DMS114 treated with DMSO at 0.1 percent for 48 hours (cell line): ENCODE measurements around the gene CDCA4.

ENCODE experiments used
- DNase-seq: peaks from one replicate; lab custom pipeline; 2025; ENCODE audit not compliant: unreplicated experiment; lab: John Stamatoyannopoulos, UW

Gene CDCA4

DNA sequence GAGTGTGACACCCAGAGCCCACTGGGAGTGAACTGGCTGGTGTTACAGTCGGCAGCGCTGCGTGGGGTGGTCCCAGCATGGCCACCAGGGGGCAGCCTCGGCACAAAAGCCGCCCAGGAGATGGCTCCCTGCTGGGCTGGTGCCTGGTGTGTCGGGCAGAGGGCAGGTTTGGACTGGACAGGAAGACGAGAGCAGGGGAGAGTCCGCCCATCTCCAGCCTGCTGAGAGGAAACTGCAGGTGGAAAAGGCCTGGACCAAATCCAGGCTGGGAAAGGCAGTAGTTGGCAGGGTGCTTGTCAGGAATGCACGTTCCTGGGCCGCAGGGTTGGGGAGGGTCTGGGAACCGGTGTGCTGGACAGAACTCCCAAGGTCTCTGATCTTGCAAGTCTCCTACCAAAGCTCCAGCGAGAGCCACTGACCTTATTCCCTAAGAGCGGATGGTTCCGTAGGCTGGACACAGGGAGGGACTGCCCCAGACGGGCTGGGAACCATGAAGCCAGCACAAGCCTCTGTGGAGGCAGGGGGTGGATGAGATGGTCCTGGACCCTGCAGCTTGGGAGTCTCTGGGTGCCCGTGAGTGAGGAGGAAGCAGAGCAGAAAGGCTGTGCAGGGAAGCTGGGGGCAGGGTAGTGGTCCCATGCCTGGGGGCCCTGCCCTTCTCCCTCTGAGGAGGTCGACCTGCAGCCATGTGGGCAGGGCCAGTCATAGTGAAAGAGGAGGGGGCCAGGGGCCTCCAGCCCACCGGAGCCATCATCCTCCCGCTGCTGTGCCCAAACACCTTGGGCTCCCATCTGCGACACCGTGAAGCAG, 44.5 kb downstream of the CDCA4 start:
- peak; percentile 39 for DNase-seq

DNA sequence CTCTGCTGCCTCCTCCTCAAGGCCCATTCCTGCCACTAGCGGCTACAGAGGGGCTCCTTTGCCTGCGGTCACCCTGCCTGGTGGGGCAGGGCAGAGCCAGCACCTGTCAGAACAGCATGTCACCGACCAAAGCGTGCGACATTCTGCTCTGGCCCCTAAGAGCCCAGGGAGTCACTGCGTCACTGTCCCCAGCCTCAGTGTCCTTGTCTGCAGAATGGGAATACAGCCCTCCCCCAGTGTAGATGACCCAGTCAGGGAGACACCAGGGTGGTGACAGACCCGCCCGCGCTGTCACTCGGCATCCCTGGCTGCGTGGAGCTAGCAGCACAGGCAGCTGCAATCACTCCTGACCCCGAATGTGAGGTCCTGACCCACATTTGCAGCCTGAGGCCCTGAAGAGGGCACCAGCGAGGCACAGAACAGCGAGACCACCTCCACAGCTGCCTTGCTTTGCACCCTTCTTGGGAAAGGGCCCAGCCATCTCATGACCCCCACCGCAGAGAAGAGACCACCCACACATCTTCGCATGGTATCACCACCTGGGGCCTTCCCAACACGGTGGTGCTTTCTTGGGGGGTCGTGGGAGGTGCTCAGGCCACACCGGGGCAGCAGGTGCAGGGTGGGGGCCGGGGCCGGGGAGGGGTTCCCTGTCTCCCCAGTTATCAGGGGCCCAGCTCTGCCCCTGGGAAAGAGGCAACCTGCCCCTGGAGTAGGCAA, 45.2 kb downstream of the CDCA4 start:
- no peak for DNase-seq

DNA sequence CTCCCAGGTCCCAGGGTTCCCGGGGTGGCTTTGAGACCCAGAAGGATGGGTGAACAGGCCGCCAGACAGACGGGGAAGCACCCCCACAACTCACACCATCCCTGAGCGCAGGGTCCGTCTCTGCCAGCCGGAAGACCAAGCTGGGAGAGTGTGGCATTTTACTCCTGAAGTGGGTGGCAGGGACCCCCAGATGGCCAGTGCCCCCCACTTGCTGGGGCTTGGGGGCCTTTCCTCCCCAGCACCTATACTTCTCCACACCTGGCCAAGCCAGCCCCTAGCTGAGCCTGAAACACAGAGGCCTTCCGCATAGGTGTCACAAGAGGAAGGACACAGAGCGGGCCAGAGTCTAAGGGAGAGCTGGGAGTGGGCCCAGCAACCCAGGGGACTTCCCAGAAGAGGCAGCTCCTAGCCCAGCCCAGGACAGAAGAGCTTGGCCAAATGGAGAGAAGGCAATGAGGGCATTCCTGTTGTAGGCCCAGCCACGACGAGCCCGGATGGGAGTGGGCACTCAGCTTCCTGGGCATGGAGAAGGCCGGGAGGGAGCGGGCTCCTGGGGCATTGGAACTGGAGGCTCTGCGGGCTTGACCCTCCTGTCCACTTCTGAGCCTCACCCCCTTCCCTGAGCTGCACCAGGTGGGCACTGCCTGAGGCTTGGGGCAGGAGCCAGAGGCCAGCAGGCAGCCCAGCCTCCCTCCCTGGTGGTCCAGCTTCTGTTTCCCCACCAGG, 46.1 kb downstream of the CDCA4 start:
- no peak for DNase-seq

DNA sequence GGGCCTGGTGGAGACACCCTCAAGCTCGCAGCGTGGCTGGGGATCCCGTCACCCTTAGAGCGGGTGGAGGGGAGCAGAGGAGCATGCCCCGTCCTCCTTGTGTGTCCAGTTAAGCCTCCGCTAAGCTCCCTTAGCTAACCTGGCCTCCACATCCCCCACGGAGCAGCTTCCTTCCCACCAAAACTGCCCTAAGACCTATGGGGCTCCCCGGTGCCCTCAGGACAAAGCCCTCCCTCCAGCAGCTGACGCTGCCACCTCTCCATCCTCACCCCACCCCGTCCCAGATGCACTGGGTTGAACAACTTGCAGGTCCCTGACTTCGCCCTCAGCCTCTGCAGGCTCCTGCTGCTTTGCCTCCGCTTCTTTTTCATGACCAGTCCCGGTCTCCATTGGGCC, 46.7 kb downstream of the CDCA4 start:
- DNase-seq: no peak

DNA sequence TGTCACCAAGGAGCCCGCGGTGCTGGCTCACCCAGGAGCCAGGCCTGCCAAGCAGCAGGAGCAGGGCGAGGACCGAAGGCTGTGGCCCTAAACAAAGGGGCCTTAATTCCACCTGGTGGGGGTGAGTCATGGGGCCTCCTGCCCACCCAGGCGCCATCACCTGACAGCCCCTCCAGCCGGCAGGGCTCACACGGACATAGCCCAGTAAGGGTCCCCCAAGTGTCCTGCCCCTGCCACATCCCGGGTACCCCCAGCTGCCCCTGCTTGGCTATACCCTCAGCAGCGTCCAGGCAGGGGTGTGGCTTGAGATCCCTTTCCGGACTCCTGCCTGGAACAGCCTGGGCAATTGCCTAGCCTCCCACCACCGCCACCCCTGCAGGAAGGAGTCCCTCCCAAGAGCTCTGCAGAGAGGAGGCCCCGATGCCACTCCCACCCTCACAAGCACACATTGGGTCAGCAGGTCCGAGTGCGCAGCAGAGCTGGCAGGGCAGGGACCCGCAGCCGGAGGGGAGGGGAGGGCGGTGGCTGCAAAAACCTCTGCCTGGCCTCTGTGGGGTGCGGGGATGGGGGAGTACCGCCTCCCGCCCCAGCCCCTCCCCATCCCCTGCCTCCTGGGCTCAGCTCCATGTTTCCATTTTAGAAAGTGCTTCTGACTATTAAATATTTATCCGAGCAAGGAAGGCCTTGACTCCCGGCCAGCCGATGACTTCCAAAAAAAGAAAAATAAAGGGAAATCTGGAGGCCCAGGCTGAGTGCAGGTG, 47.3 kb downstream of the CDCA4 start:
- DNase-seq: no peak

DNA sequence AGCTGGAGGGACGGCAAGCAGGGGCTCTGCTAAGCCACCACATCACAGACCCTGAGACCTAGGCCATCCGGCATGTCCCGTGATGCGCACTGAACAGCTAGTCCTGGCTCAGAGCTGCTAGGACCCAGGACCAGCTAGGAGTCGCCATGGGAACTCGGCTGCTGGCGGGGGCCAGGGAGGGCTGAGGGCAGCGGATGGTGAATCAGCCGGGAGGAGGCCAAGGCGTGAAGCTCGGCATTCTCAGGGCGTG, 47.8 kb downstream of the CDCA4 start:
- no peak for DNase-seq

DNA sequence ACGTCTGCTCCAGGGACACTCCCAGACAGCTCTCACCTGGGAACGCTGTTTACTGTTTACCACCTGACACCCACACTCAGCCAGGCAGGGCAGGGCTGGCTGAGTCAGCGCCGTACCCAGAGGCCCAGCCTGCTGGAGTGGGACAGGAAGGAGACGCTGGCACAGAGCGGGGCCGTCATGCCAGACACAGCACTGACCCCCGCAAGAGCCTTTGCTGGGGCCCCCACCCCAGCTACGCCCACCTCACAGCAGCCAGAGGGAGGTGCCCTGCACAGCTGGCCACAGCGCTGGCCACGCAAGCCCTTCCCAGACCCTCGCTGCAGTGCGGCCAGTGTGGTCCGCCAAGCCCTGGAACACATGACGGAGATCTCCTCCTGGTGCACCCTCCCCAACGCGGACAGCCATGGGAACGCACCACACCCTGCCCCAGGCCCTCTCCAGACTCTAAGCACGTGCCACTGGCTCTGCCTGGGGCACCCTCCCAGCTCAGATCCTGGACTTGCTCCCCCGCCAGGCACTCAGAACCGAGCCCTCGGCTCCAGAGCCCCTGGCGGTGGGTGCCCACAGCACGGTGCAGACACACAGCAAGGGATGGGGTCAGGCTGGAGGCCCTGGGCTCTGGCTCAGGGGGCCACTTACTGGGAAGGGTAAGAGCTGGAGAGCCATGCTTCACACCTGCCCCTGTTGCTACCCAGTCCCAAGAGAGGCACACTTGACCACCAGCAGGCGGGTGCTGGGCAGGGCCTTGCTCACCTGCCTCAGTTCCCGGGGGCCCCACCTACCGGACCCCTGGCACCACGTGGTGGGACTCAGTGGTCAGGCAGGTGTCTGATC, 48.4 kb downstream of the CDCA4 start:
- DNase-seq: no peak

DNA sequence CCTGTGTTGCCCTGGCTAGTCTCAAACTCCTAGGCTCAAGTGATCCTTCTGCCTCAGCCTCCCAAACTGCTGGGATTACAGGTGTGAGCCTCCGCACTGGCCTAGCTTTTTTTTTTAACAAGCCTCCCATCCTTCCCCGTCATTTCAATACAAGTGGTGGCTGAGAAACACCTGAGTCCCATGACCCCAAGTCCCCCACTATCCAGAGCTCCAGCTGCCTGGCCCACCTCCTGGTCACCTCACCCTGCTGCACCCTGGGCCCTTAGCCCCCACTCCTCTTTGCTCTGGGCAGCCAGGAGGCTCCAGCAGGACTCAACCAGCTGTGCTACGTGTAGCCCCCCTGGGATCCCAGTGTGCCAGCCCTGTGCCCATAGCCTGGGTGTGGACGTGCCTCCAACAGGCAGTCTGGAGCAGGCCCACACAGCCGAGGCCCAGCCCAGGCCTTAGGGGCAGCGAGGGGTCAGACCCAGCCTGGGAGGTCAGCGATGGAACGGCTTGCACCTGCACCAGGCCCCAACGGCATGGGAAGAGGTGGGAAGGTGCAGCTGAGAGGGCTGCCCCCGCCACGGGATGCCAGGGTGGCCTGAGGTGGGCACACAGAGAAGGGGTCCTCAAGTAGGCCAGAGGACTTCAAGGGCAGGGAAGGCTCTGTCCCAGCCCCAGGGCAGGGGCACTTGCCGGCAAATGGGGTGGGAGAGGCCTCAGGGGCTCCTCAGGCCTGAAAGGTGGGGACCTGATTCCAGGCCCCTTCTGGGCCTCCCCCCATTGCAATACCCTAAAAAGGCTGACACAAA, 49.2 kb downstream of the CDCA4 start:
- no peak for DNase-seq

DNA sequence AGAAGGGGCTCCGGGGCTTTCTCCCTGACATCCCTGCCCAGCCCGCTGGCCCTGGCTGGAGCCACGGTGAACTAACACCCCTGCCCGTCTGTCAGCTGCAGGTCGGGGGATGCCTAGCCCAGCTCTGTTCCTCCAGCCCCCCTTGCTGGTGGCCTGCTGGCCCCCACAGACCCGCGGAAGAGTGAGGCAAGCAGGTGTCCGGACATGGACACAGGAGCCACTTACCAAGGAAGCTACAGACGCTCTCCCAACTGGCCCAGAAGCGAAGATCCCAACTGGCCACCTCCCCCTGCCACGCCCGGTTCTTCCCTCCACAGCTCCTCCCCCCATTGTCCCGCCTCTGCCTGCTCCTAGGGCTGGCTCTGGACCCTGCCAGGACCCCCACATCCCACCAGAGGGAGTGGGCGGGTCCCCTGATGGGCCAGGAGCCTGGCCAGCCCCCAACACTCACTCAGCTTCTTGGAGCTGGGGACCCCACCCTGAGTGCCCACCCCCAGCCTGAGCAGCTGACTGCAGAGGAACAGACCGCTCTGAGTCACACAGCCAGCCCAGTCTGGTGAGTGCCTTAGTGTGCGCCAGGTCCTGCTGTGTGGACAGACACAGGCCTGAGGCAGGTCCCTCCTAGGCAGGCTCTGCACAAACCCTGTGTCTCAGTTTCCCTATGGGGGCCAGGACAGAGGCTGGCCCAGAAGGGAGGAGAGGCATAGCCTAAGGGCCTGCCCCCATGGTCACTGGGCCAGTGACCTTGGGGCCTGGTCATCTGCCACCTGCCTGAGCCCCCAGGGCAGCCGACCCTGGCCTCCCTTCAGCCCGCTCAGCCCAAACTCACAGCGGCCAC, 50.4 kb downstream of the CDCA4 start:
- no peak for DNase-seq

DNA sequence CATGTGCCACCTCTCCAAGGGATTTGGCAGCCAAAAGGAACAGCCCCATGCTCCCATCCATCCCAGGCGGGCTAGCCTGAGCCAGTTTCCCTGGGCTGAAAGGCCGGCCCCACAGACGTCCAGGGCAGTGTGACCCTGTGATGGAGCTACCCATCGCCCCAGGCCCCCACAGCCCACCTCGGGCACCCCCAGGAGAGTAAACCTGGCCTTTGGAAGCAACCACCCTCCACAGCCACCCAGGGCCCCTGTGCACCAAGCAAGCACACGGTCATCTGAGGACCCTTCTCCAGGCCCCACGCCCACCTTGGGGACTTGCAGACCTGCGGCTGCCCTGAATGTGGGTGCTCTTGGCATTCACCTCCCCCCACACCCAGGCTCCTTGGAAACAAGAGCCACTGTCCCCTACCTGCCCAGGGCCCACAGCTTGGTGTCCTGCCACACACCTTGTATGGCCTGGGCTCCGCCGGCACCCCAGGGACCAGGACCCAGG, 51.1 kb downstream of the CDCA4 start:
- no peak for DNase-seq

DNA sequence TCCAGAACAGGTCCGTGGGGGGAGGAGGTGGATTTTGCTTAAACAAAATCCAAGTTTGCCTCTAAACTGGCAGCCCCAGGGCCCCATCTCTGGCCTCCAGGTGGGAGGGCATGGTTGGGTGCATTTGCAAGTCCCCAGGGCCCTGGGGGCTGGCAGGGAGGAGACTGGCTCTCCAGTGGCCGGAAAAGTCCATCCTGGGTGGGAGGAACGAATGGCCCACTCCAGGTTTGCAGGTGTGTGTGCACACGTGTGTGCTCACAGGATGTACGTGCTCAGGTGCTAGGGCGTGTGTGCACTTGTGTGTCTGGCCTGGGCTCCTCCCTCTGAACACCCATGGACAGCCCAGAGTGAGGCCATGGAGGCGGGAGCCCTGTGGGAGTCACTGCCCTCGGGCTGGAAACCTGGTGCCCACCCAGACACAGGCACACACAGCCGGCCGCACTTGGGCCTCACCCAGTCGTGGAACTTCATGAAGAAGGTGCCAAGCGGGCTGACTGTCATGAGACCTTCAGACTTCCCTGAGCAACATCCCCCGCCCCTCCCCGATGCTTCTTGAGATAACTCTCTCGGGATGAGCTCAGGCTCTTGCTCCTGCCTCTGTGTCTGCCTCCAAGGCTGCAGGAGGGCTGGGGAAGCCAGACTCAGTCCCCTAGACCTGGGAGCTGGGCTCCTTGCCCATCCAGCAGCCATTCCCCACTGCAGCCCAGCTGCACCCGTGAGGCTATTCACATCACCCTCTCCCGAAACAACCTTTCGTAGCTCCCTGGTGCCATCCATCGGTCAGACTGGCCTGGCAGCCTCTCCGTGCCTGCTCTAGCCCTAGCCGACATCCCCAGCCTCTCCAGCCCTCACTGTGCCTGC, 52.1 kb downstream of the CDCA4 start:
- DNase-seq: no peak

DNA sequence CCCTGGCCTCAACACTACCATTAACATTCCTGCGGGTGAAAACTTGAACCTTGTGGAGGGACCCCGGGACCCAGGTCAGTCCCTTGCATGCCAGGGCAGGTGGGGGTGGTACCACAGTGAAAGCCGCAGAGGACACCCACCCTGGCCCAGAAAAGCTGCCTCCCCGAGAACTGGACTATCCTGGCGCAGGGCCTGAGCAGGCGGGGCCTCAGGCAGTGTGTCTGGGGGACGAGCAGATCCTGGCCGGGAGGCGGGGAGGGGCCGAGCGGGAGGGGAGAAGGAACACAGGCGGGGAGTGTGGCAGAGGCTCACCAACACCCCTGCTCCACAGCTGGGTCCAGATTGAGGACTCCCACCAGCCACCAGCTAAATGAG, 52.7 kb downstream of the CDCA4 start:
- DNase-seq: no peak

DNA sequence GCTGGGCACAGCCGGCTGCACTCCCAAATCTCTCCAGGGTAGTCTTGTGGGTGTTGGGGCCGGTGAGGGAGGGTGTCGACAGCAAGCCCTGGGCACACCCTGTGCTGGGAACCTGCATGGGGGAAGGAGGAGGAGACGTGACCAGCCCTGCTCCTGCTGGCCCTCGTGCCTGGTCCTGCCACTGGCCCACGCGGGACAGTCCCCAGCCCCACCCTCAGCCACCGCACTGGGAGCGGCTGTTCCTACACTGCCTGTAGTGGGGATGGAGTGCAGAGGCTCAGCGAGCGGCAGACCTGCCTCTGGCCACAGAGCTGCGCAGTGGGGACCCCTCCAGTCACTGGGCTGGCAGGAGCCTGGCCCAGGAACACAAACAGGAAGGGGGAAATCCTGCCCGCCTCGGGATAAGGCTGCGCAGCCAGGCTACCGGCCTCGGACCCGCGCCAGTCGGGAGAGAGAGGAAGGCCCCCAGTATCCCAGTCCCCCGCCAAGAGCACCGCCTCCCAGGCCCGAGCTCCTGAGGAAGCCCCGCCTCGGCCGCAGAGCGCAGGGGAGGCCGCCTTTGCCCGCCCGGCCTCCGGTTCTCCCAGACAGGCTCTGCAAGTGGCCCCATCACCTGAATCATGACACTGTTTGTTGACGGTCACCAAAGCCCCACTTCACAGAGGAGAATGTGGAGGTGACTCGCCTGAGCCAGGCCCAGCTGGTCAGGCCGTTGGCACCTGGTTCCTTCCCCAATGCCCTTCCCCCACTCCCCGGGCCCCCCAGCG, 53.3 kb downstream of the CDCA4 start:
- DNase-seq: no peak

DNA sequence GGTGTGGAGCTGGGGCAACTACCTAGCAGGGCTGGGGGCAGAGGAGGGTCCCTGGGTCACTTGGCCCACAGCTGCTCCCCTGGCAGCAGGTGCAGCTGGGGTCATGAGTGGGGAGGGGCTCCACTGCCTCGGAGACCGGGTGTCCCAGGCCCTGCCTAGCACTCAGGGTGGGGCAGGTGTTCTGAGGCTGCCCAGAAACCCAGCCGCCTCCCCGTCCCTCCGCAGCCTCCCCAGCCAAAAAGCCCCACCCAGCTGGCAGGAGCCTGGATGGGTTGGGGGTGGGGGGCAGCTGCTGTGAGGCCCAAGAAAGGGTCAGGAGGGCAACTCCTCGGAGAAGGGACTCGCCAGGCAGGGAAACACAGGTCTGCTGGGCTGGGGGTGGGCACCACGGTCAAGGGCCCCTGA, 53.9 kb downstream of the CDCA4 start:
- DNase-seq: no peak

DNA sequence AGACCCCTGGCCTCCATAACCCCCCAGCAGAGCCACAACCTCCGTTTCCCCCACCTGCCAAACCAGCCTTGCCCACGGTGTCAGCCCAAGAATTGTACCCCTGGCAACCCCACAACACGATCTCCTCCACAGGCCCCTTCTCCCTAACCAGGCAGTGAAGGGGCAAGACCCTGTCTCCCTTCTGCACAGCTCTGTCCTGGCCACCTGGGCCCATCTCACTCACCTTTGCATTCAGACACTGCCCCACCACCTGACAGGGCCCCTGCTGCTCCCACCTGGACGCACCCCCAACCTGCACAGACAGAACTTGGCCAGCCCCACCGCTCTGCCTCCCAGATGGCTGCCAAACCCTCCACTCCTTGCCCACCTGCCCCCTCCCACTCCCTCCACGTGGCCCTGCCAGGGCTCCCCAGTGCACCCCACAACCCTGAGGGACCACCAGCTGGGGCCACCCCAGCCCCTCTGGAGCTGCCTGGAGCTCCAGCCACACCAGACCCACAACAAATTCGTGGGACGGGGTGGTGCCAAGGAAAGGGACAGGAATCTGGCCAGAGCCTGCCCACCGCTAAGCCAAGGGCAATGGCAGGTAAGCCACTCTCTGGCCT, 54.5 kb downstream of the CDCA4 start:
- DNase-seq: no peak

DNA sequence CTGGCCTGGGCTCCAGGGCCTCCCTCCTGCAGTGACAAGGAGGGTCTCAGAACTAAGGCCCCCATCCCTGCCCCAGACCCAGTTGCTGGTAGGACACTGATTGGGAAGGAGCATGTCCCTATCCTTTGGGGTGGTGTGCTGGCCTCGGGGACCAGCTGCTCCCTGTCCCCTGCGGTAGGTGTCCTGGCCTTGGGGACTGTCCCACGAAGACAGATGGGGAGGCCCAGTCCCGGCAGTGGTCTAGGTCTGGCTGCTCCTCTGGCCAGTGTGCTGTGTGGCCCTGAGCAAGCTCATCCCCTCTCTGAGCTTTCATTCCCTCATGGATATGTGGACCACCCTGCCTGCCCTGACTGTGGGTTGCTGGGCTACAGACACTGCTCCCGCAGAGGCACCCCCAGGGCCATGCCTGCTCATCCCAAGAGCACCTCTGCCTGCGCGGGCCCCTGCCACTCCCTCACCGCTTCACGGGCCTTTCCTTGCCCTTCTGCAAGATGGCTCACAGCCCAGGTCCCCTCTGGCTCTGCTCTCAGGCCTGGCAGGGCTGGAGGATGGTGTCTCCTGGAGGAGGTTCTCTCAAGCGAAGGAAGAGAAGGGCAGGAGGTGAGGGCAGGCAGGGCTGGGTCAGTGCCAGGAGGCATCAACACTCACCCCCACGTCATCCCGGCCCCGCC, 55.2 kb downstream of the CDCA4 start:
- no peak for DNase-seq
